Measurements from ENCODE around the gene JARID2.

- TF ChIP-seq POLR2A (IDR thresholded peaks at IDR 0.05) (no peak), CTCF (IDR thresholded peaks at IDR 0.05) (no peak)
Observed at GRCh38 chr6:15242503-15242902, 3.4 kb upstream of the JARID2 start.

Data from suprapubic skin (tissue), 3 donors.